HS-27A (cell line): ENCODE data around the gene OGFRL1.

Source experiments
- DNase-seq: peaks from one replicate; pipeline ENCODE4 v3.0.0-alpha.2; 2012; ENCODE audit warnings: low read depth, missing footprints

The OGFRL1 gene

GRCh38 chr6:71287038-71287437, 1.6 kb upstream of the OGFRL1 start:
- DNase-seq = no peak

GRCh38 chr6:71287926-71288227, 734 bp upstream of the OGFRL1 start:
- DNase-seq = no peak

GRCh38 chr6:71289039-71289801, 609 bp downstream of the OGFRL1 start:
- DNase-seq = no peak

GRCh38 chr6:71289802-71290175, 1.2 kb downstream of the OGFRL1 start:
- DNase-seq = no peak

GRCh38 chr6:71290611-71291010, 2.0 kb downstream of the OGFRL1 start:
- no peak for DNase-seq

- no peak for DNase-seq
Measured at GRCh38 chr6:71292001-71292400, 3.4 kb downstream of the OGFRL1 start.

- peak; percentile 77 for DNase-seq
Measured at GRCh38 chr6:71294121-71294523, 5.5 kb downstream of the OGFRL1 start.

- no peak for DNase-seq
Measured at GRCh38 chr6:71298459-71298858, 9.8 kb downstream of the OGFRL1 start.

- no peak for DNase-seq
Measured at GRCh38 chr6:71299541-71300470, 11.2 kb downstream of the OGFRL1 start.

GRCh38 chr6:71300561-71301168, 12.1 kb downstream of the OGFRL1 start:
- no peak for DNase-seq

GRCh38 chr6:71301546-71301945, 12.9 kb downstream of the OGFRL1 start:
- DNase-seq = no peak

GRCh38 chr6:71309656-71310055, 21.0 kb downstream of the OGFRL1 start:
- no peak for DNase-seq

- DNase-seq = no peak
Measured at GRCh38 chr6:71310261-71310660, 21.6 kb downstream of the OGFRL1 start.

- no peak for DNase-seq
Measured at GRCh38 chr6:71312089-71312488, 23.5 kb downstream of the OGFRL1 start.

GRCh38 chr6:71317441-71317840, 28.8 kb downstream of the OGFRL1 start:
- no peak for DNase-seq

GRCh38 chr6:71320041-71320440, 31.4 kb downstream of the OGFRL1 start:
- no peak for DNase-seq

- no peak for DNase-seq
Measured at GRCh38 chr6:71321314-71321713, 32.7 kb downstream of the OGFRL1 start.

- no peak for DNase-seq
Measured at GRCh38 chr6:71324194-71324785, 35.7 kb downstream of the OGFRL1 start.

GRCh38 chr6:71326611-71327010, 38.0 kb downstream of the OGFRL1 start:
- no peak for DNase-seq

GRCh38 chr6:71330501-71330900, 41.9 kb downstream of the OGFRL1 start:
- DNase-seq = no peak

- DNase-seq = no peak
Measured at GRCh38 chr6:71332012-71332411, 43.4 kb downstream of the OGFRL1 start.

GRCh38 chr6:71333050-71333449, 44.4 kb downstream of the OGFRL1 start:
- DNase-seq = no peak

GRCh38 chr6:71333697-71334096, 45.1 kb downstream of the OGFRL1 start:
- peak; percentile 47 for DNase-seq
